Nephron progenitor cell (in vitro differentiated cells): Measurements from ENCODE around the gene SEL1L2.

ENCODE experiments used
- DNase-seq: peaks from one replicate; pipeline ENCODE4 v3.0.0; 2021
- H3K27ac Mint-ChIP-seq: 2 replicates; pipeline ENCODE4 v1.8.0; 2021; ENCODE audit warnings: mild to moderate bottlenecking, moderate library complexity, mixed read lengths
- H3K27me3 Mint-ChIP-seq: 2 replicates; pipeline ENCODE4 v1.8.0; 2021; ENCODE audit warnings: mild to moderate bottlenecking, low read depth, mixed read lengths; ENCODE audit not compliant: poor library complexity
- H3K36me3 Mint-ChIP-seq: 2 replicates; pipeline ENCODE4 v1.8.0; 2021; ENCODE audit warnings: low read depth, mixed read lengths
- H3K4me1 Mint-ChIP-seq: 2 replicates; pipeline ENCODE4 v1.8.0; 2021; ENCODE audit warnings: mixed read lengths
- H3K4me3 Mint-ChIP-seq: 2 replicates; pipeline ENCODE4 v1.8.0; 2021; ENCODE audit warnings: mild to moderate bottlenecking, moderate library complexity, mixed read lengths
- H3K9me3 Mint-ChIP-seq: 2 replicates; pipeline ENCODE4 v1.8.0; 2021; ENCODE audit warnings: mild to moderate bottlenecking, moderate library complexity, mixed read lengths
- TF ChIP-seq, protein P1 (sequence below): fragments of 200-600 bp; sonication (generic); IDR thresholded peaks from 2 replicates; pipeline ENCODE4 v1.5.0; 2021; ENCODE audit warnings: antibody characterized with exemption

SEL1L2 gene

DNA sequence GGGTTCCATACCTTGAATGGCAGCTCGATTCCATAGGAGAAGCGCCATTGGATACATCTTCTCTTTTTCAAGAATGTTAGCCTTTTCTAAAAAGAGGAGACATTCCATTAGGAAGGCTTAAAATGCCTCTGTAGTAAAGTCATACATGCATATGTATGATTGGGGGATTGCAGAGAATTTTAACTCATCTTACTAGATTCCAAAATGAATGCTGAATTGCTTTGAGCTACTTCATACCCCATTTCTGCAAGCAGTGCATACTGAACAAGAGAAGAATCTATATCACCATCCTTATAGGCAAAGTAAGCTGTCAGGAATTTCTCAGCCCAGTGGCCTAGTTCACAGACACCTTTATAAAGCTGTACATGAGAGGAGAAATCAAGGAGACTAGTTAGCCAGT, 125.3 kb downstream of the SEL1L2 start:
- peaks cover 4% of the 10 kb centered on the region for H3K27me3 Mint-ChIP-seq
- H3K36me3 Mint-ChIP-seq, result no peaks in the 10 kb centered on the region

DNA sequence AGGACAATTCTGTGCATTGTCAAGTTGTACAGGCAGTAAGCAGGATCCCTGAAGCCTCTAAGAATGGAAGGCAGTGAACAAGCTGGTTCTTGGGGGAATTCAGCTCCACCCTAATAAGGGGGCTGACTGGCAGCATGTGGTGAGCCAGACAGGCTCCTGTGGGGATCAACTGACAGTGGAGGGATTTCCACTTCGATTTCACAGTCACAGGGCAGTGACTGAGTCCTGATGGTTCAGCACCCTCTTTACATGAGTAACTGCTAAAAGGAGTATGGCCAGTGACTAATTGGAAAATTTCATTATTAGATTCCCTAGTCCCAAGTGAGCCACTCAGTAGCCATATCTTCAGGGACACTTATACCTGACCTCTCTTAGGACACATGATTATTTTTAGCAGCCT, 127.2 kb downstream of the SEL1L2 start:
- H3K9me3 Mint-ChIP-seq, result no peaks in the 10 kb centered on the region
- DNase-seq, result no peak
- H3K27me3 Mint-ChIP-seq, result peaks cover 4% of the 10 kb centered on the region
- no peak overlapping the region for H3K4me3 Mint-ChIP-seq
- H3K36me3 Mint-ChIP-seq, result no peaks in the 10 kb centered on the region
- H3K27ac Mint-ChIP-seq, result no peak overlapping the region
- TF ChIP-seq, protein P1, sequence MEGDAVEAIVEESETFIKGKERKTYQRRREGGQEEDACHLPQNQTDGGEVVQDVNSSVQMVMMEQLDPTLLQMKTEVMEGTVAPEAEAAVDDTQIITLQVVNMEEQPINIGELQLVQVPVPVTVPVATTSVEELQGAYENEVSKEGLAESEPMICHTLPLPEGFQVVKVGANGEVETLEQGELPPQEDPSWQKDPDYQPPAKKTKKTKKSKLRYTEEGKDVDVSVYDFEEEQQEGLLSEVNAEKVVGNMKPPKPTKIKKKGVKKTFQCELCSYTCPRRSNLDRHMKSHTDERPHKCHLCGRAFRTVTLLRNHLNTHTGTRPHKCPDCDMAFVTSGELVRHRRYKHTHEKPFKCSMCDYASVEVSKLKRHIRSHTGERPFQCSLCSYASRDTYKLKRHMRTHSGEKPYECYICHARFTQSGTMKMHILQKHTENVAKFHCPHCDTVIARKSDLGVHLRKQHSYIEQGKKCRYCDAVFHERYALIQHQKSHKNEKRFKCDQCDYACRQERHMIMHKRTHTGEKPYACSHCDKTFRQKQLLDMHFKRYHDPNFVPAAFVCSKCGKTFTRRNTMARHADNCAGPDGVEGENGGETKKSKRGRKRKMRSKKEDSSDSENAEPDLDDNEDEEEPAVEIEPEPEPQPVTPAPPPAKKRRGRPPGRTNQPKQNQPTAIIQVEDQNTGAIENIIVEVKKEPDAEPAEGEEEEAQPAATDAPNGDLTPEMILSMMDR, result no peak
- no peaks in the 10 kb centered on the region for H3K4me1 Mint-ChIP-seq

More for the DNA sequence above, 125.3 kb downstream of the SEL1L2 start:
- no peak for DNase-seq
- H3K27ac Mint-ChIP-seq, result no peak overlapping the region
- H3K4me3 Mint-ChIP-seq, result no peak overlapping the region
- TF ChIP-seq, protein P1, result no peak
- H3K9me3 Mint-ChIP-seq, result no peaks in the 10 kb centered on the region
- no peaks in the 10 kb centered on the region for H3K4me1 Mint-ChIP-seq

DNA sequence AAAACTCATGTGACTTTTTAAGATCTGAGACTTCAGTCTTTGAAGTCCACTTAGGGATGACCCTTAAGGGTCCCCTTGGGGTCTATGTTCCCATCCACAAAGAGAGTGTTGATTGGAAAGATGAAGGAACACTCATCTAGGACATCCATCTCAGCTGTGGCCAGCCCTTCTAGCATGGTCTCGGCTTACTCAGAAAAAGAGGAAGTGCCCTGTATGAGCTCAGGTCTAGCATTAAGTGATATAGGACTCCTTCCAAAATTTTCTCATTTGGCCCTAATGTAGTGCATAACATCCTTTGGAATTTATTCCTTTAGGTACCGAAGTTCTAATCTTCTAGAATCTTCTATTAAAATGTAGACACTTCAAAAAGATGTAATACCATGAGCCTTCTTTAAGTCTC, 128.2 kb downstream of the SEL1L2 start:
- DNase-seq, result no peak
- Mint-ChIP-seq H3K4me1 (no peaks in the 10 kb centered on the region), H3K36me3 (no peaks in the 10 kb centered on the region), H3K27ac (no peak overlapping the region), H3K9me3 (no peaks in the 10 kb centered on the region), H3K27me3 (peaks cover 4% of the 10 kb centered on the region), H3K4me3 (no peak overlapping the region)
- TF ChIP-seq, protein P1, result no peak

DNA sequence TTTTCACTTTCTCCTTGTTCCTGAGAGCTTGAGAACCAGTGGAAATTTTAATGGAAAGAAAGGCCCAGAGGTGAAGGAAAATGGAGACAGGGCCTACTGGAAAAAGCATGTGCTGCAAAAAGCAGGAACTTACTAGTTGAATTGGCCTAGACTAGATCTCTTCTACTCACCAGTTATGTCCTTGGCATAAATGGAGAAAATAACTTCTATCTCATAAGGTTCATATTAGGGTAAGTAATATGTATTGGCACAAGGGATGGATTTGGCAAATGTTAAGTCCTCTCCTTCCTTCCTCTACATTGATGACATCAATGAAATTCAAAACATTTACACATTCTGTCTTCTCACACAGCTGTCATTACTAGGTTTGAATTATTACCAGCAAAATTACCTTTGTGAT, 131.5 kb downstream of the SEL1L2 start:
- no peaks in the 10 kb centered on the region for H3K9me3 Mint-ChIP-seq
- no peaks in the 10 kb centered on the region for H3K4me1 Mint-ChIP-seq
- TF ChIP-seq, protein P1, result no peak
- no peak for DNase-seq
- no peaks in the 10 kb centered on the region for H3K36me3 Mint-ChIP-seq
- peaks cover 8% of the 10 kb centered on the region for H3K27me3 Mint-ChIP-seq
- H3K27ac Mint-ChIP-seq, result no peak overlapping the region
- H3K4me3 Mint-ChIP-seq, result no peak overlapping the region

DNA sequence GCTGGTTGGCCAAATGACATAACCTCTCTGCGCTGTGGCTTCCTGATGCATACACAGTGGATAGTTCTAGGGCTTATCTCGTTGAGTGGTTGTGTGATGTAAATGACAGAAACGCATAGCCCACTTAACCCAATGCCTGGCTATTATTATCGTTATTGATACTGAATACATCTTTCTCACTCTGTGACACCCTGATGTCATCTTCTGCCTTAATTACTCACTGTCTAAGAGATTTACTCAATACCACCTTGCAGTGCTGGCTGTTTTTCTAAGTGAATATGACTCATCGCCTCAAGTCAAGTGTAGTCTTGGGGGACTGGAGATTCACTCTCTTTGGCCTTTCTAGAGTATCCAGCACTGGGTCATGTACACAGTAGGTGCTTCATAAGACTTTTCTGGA, 132.0 kb downstream of the SEL1L2 start:
- DNase-seq, result no peak
- Mint-ChIP-seq H3K9me3 (no peaks in the 10 kb centered on the region), H3K27ac (no peak overlapping the region), H3K36me3 (no peaks in the 10 kb centered on the region), H3K4me3 (no peak overlapping the region), H3K4me1 (no peaks in the 10 kb centered on the region), H3K27me3 (peaks cover 8% of the 10 kb centered on the region)
- TF ChIP-seq, protein P1, result no peak

DNA sequence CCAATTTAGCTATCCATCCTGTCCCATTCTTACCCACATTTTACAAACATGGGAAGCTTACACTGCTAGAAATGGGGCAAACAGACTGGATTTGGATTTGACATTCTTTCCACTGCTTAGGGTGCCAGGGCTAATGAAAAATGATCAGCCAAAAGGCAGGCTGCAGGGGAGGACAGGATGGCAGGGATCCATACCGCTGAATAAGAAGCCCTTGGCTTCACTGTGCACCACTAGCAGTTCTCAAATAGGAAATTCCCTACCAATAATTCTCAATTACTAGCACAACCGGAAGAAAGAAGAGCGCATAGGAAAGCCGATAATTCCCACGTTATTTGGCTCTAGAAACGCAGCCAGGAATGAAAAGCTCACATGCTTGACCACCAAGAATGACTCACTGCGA, 132.5 kb downstream of the SEL1L2 start:
- no peak overlapping the region for H3K27ac Mint-ChIP-seq
- no peak for DNase-seq
- H3K36me3 Mint-ChIP-seq, result no peaks in the 10 kb centered on the region
- no peaks in the 10 kb centered on the region for H3K4me1 Mint-ChIP-seq
- TF ChIP-seq, protein P1, result no peak
- peaks cover 8% of the 10 kb centered on the region for H3K27me3 Mint-ChIP-seq
- no peaks in the 10 kb centered on the region for H3K9me3 Mint-ChIP-seq
- no peak overlapping the region for H3K4me3 Mint-ChIP-seq
